ENCODE measurements around the gene THBS3. TPM values are rescaled to one million over a fixed set of nuclear protein-coding genes. Genes with fewer than 3 reads are reported as not detected.

Gene THBS3
- total RNA-seq, 2 experiments from 2014 or later: 11.1 to 28.7 TPM

GRCh38 chr1:155205969-155206593, 1.6 kb downstream of the THBS3 start:
- ChIA-PET CTCF (ENCODE audit: unreplicated experiment) (no interaction called here), POLR2A (interaction anchor here (1.8 kb wide), 1 partner anchor 19 kb away, joined by 9 read pairs; no protein-coding TSS in a partner anchor)
- no peak for TF ChIP-seq CTCF (conservative IDR thresholded peaks at IDR 0.05; ENCODE audit: low read length)
- TF ChIP-seq EZH2phosphoT487 (IDR thresholded peaks at IDR 0.05; ENCODE audit: borderline replicate concordance, low read depth, low read length): no peak
- no peaks in the 10 kb centered on the region for H3K79me2 ChIP-seq (ENCODE audit: insufficient read depth, low read depth, low read length)
- no peak for DNase-seq (ENCODE audit: low spot score)
- no peak overlapping the region for H3K4me2 ChIP-seq (ENCODE audit: low read length)
- no peaks in the 10 kb centered on the region for H3K9me2 ChIP-seq (ENCODE audit: insufficient read depth, low read length)
- H3K36me3 ChIP-seq (ENCODE audit: insufficient read depth, low read length): no peaks in the 10 kb centered on the region
- no peak overlapping the region for H3K27ac ChIP-seq (ENCODE audit: low read depth, low read length, poor library complexity, severe bottlenecking)
- H3K4me3 ChIP-seq (ENCODE audit: low read depth, low read length, poor library complexity, severe bottlenecking): no peak overlapping the region
- H4K20me1 ChIP-seq (ENCODE audit: insufficient read depth, low read length): no peaks in the 10 kb centered on the region
- no TSS peak for BruUV-seq (replicated peaks)
- no peaks in the 10 kb centered on the region for H3K9me3 ChIP-seq (ENCODE audit: low read length)
- intact Hi-C loops (cut with micrococcal nuclease; ENCODE audit: unreplicated experiment): loop anchor here (5.0 kb wide), 2 partner anchors 56 to 101 kb away; partner anchors contain the start of genes FDPS and SCAMP3
- no peak overlapping the region for H2AFZ ChIP-seq (ENCODE audit: low read length)
- H3K4me1 ChIP-seq (ENCODE audit: insufficient read depth, low read length, poor library complexity, severe bottlenecking): peaks cover 28% of the 10 kb centered on the region

- POLR2A ChIA-PET: no interaction called here
- Histone ChIP-seq H4K20me1 (ENCODE audit: insufficient read depth, low read length) (no peaks in the 10 kb centered on the region), H2AFZ (ENCODE audit: low read length) (no peak overlapping the region), H3K4me2 (ENCODE audit: low read length) (no peak overlapping the region), H3K27ac (ENCODE audit: low read depth, low read length, poor library complexity, severe bottlenecking) (no peak overlapping the region), H3K4me1 (ENCODE audit: insufficient read depth, low read length, poor library complexity, severe bottlenecking) (peaks cover 22% of the 10 kb centered on the region), H3K9me2 (ENCODE audit: insufficient read depth, low read length) (no peaks in the 10 kb centered on the region), H3K4me3 (ENCODE audit: low read depth, low read length, poor library complexity, severe bottlenecking) (no peak overlapping the region), H3K36me3 (ENCODE audit: insufficient read depth, low read length) (no peaks in the 10 kb centered on the region), H3K79me2 (ENCODE audit: insufficient read depth, low read depth, low read length) (no peaks in the 10 kb centered on the region), H3K9me3 (ENCODE audit: low read length) (no peaks in the 10 kb centered on the region)
- BruUV-seq (replicated peaks): no TSS peak
- no peak for TF ChIP-seq CTCF (conservative IDR thresholded peaks at IDR 0.05; ENCODE audit: low read length)
- intact Hi-C loops (cut with micrococcal nuclease; ENCODE audit: unreplicated experiment): loop anchor here (5.0 kb wide), 2 partner anchors 57 to 102 kb away; partner anchors contain the start of genes FDPS and SCAMP3
- CTCF ChIA-PET (ENCODE audit: unreplicated experiment): no interaction called here
- no peak for DNase-seq (ENCODE audit: low spot score)
Measured at GRCh38 chr1:155205035-155205434, 2.7 kb downstream of the THBS3 start.

- no TSS peak for BruUV-seq (replicated peaks)
- ChIA-PET CTCF (ENCODE audit: unreplicated experiment) (no interaction called here), POLR2A (no interaction called here)
Measured at GRCh38 chr1:155202731-155203515, 4.8 kb downstream of the THBS3 start.

More at GRCh38 chr1:155202731-155203515, 4.8 kb downstream of the THBS3 start:
- no peaks in the 10 kb centered on the region for H4K20me1 ChIP-seq (ENCODE audit: insufficient read depth, low read length)
- no peak overlapping the region for H2AFZ ChIP-seq (ENCODE audit: low read length)
- no peaks in the 10 kb centered on the region for H3K9me3 ChIP-seq (ENCODE audit: low read length)
- peaks cover 11% of the 10 kb centered on the region for H3K4me1 ChIP-seq (ENCODE audit: insufficient read depth, low read length, poor library complexity, severe bottlenecking)
- no peaks in the 10 kb centered on the region for H3K79me2 ChIP-seq (ENCODE audit: insufficient read depth, low read depth, low read length)
- no peaks in the 10 kb centered on the region for H3K9me2 ChIP-seq (ENCODE audit: insufficient read depth, low read length)
- H3K4me2 ChIP-seq (ENCODE audit: low read length): no peak overlapping the region
- TF ChIP-seq EZH2phosphoT487 (IDR thresholded peaks at IDR 0.05; ENCODE audit: borderline replicate concordance, low read depth, low read length) (no peak), CTCF (conservative IDR thresholded peaks at IDR 0.05; ENCODE audit: low read length) (no peak)
- no peak for DNase-seq (ENCODE audit: low spot score)
- intact Hi-C loops (cut with micrococcal nuclease; ENCODE audit: unreplicated experiment): no loop called here
- no peak overlapping the region for H3K4me3 ChIP-seq (ENCODE audit: low read depth, low read length, poor library complexity, severe bottlenecking)
- H3K36me3 ChIP-seq (ENCODE audit: insufficient read depth, low read length): no peaks in the 10 kb centered on the region
- H3K27ac ChIP-seq (ENCODE audit: low read depth, low read length, poor library complexity, severe bottlenecking): no peak overlapping the region
